H1 (cell line): ENCODE data around the gene MPLKIP. TPM values are rescaled to one million over a fixed set of nuclear protein-coding genes. Genes with fewer than 3 reads are reported as not detected.

ENCODE experiments used
- FOSL1 ChIP-seq: IDR thresholded peaks from 2 replicates; pipeline ENCODE4 v1.6.1; 2011; ENCODE audit warnings: mild to moderate bottlenecking, low read depth, low read length, moderate library complexity; ENCODE audit not compliant: insufficient read depth
- RNF2 ChIP-seq: fragments of 200-900, 300-1000 bp; sonication (generic); IDR thresholded peaks from 2 replicates; pipeline ENCODE4 v1.7.1; 2016; ENCODE audit warnings: borderline replicate concordance, low read depth, mild to moderate bottlenecking, antibody characterized with exemption, low read length; ENCODE audit not compliant: poor library complexity, severe bottlenecking; ENCODE audit errors: missing control alignments
- SIRT6 ChIP-seq: IDR thresholded peaks from one replicate; pipeline ENCODE4 v1.7.1; 2012; ENCODE audit warnings: low read length, inconsistent platforms
- polyA plus RNA-seq, 7 experiments: library from polyadenylated mRNA; depleted of rRNA in 3 of 7; stranded (reverse) in 5 of 7; unstranded in 2 of 7; fragments of >200 nt in 5 of 7; fragments of 200-250 nt in 2 of 7; gene quantifications; 1 replicate in 5 of 7; 2 replicates in 1 of 7; 4 replicates in 1 of 7; pipeline versions ENCODE4 v1.2.1 to v1.2.3, GENCODE V29; 2011 to 2013; ENCODE audit warnings: missing spikeins in 2 of 7, mixed read lengths in 2 of 7
- total RNA-seq: library from RNA; stranded (reverse); fragmentation: NEBNext Ultra II Directional; extraction: Animal tissue kit (Norgen Biotek cat#: 25700); gene quantifications from 2 replicates; pipeline ENCODE4 v1.2.1, GENCODE V29; 2021

Gene MPLKIP
- total and polyA plus RNA-seq, 2 of the 8 experiments (the other 6 are each of a cell fraction or from before 2014, with no cell fraction given): 57.2 to 73.4 TPM

GRCh38 chr7:40162516-40162915 lies 28.1 kb upstream of the MPLKIP start (continued):
- no peak for TF ChIP-seq FOSL1
- no peak for TF ChIP-seq SIRT6
- TF ChIP-seq RNF2: no peak
